Muscle of leg (tissue), 11 donors: Measurements from ENCODE around the gene PAQR3. TPM values are rescaled to one million over a fixed set of nuclear protein-coding genes. Genes with fewer than 3 reads are reported as not detected.

Experiments
- DNase-seq: peaks from one replicate; pipeline ENCODE4 v3.0.0; 2013
- H3K27ac ChIP-seq: one replicate; pipeline ENCODE4 v1.5.1; 2013; ENCODE audit warnings: mild to moderate bottlenecking, low read length, control low read depth
- H3K27me3 ChIP-seq: one replicate; pipeline ENCODE4 v1.6.1; 2013; ENCODE audit warnings: low read length; ENCODE audit not compliant: control insufficient read depth, insufficient read depth
- H3K36me3 ChIP-seq: one replicate; pipeline ENCODE4 v1.6.1; 2013; ENCODE audit warnings: low read length; ENCODE audit not compliant: control insufficient read depth, insufficient read depth
- H3K4me1 ChIP-seq: one replicate; pipeline ENCODE4 v1.6.1; 2013; ENCODE audit warnings: low read length; ENCODE audit not compliant: control insufficient read depth, insufficient read depth
- H3K4me3 ChIP-seq: one replicate; pipeline ENCODE4 v1.5.1; 2013; ENCODE audit warnings: low read length, control low read depth
- H3K9me3 ChIP-seq: replicated peaks from 2 replicates; pipeline ENCODE4 v1.6.1; 2013; ENCODE audit warnings: low read depth, low read length; ENCODE audit not compliant: control insufficient read depth
- WGBS: methylation state at CpG from one replicate; pipeline ENCODE4 v1.1.5; 2013; ENCODE audit warnings: missing lambda C conversion rate; ENCODE audit not compliant: insufficient coverage; 5-methylcytosine and 5-hydroxymethylcytosine counted together
- polyA plus RNA-seq, 8 donors: library from polyadenylated mRNA; unstranded; fragments of 120-200 nt; gene quantifications; one replicate each; pipeline versions ENCODE4 v1.2.1 to v1.2.3, GENCODE V29; 2013; ENCODE audit warnings: inconsistent platforms in 1 of 8, low replicate concordance in 1 of 8; ENCODE audit not compliant: insufficient read length in 8 of 8, insufficient read depth in 1 of 8
- total RNA-seq: library from RNA; stranded (reverse); fragments of 120-200 nt; gene quantifications from one replicate; pipeline ENCODE4 v1.2.4, GENCODE V29; 2013

PAQR3 gene
- total and polyA plus RNA-seq, 9 donors = 5.5 to 13.3 (median 8.8) TPM

- no peaks in the 10 kb centered on the region for H3K36me3 ChIP-seq
- H3K27me3 ChIP-seq = no peaks in the 10 kb centered on the region
- H3K4me1 ChIP-seq = no peaks in the 10 kb centered on the region
- DNase-seq = peak; percentile 32
- no peak overlapping the region for H3K27ac ChIP-seq
- 31% methylated on average over 6 of the region's 11 CpGs for WGBS
- H3K9me3 ChIP-seq = no peaks in the 10 kb centered on the region
- no peak overlapping the region for H3K4me3 ChIP-seq
These were observed 14.8 kb upstream of the PAQR3 start for GRCh38 chr4:78953769-78954666.

DNA sequence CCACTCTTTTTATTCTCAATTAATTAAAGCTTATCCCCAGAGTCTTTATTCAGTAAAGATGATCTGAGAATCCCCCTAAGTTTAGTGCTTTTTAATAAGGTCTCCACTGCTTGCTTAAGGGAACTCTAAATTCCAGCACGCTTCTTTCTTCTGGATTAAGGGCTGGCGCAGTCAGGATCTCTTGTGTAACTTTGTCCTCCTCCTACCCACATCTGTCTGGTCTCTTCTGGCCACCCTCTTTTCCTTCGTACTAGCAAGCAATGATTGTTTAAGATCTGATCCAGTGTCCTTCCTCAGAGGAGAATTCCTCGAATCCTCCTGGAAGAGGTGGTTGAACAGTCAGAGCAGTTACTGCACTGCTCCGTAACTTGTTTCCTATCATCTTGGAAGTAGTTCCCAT is 14.0 kb upstream of the PAQR3 start:
- no peaks in the 10 kb centered on the region for H3K4me1 ChIP-seq
- 47% methylated on average over 2 of the region's 5 CpGs for WGBS
- no peak overlapping the region for H3K4me3 ChIP-seq
- H3K27ac ChIP-seq = no peak overlapping the region
- DNase-seq = no peak
- H3K9me3 ChIP-seq = no peaks in the 10 kb centered on the region
- H3K36me3 ChIP-seq = no peaks in the 10 kb centered on the region
- H3K27me3 ChIP-seq = no peaks in the 10 kb centered on the region

GRCh38 chr4:78951862-78952472 is 12.7 kb upstream of the PAQR3 start:
- Histone ChIP-seq H3K27me3 (no peaks in the 10 kb centered on the region), H3K36me3 (no peaks in the 10 kb centered on the region), H3K4me1 (no peaks in the 10 kb centered on the region), H3K9me3 (no peaks in the 10 kb centered on the region), H3K27ac (no peak overlapping the region), H3K4me3 (no peak overlapping the region)
- DNase-seq = peak; percentile 71
- 100% methylated on average over 1 of the region's 3 CpGs for WGBS

- DNase-seq = no peak
- Histone ChIP-seq H3K27me3 (no peaks in the 10 kb centered on the region), H3K4me1 (no peaks in the 10 kb centered on the region), H3K4me3 (no peak overlapping the region), H3K9me3 (peaks cover 3% of the 10 kb centered on the region), H3K36me3 (no peaks in the 10 kb centered on the region), H3K27ac (no peak overlapping the region)
- WGBS = no CpG with 5 or more reads among the region's 1 CpG
These were observed 10.5 kb upstream of the PAQR3 start for GRCh38 chr4:78949735-78950134.

DNA sequence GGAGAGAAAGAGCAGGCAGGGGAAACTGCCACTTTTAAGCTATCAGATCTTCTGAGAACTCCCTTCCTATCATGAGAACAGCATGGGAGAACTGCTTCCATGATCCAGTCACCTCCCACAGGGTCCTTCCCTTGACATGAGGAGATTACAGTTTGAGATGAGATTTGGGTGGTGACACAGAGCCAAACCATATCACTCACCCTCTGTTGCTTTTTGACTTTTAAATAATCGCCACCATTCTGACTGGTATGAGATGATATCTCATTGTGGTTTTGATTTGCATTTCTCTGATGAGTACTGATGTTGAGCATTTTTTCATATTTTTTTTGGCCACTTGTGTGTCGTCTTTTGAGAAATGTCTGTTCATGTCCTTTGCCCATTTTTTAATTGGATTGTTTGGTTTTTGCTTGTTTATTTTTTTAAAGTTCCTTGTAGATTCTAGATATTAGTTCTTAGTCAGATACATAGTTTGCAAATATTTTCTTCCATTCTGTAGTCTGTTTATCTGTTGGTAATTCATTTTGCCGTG is 6.5 kb upstream of the PAQR3 start:
- Histone ChIP-seq H3K9me3 (peaks cover 3% of the 10 kb centered on the region), H3K36me3 (no peaks in the 10 kb centered on the region), H3K4me1 (no peaks in the 10 kb centered on the region), H3K27ac (no peak overlapping the region), H3K4me3 (no peak overlapping the region), H3K27me3 (peaks cover 2% of the 10 kb centered on the region)
- WGBS = no CpG with 5 or more reads among the region's 3 CpGs
- DNase-seq = no peak

DNA sequence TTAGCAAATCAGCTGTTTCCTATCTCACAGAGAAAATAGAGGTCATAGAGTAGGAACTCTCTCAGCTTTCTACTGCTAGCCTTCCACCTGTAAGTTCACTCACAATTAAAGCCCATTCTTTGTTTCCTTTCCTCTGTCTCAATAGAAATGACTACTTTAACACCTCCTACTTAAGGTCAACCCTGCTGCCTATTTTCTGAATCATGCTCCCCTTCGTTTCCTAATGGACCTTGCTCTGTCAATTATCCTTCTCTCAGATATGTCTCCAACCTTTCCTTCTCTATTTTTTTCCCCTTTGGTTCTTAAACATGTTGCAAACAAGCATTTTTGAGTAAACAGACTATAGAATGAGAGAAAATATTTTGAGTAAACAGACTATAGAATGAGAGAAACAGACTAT is 5.1 kb upstream of the PAQR3 start:
- no peaks in the 10 kb centered on the region for H3K36me3 ChIP-seq
- H3K4me3 ChIP-seq = no peak overlapping the region
- H3K9me3 ChIP-seq = peaks cover 3% of the 10 kb centered on the region
- DNase-seq = no peak
- H3K27me3 ChIP-seq = peaks cover 2% of the 10 kb centered on the region
- H3K27ac ChIP-seq = no peak overlapping the region
- WGBS = 40% methylated on average over 1 of the region's 1 CpG
- no peaks in the 10 kb centered on the region for H3K4me1 ChIP-seq

GRCh38 chr4:78940752-78941151 is 1.5 kb upstream of the PAQR3 start:
- no peaks in the 10 kb centered on the region for H3K9me3 ChIP-seq
- H3K36me3 ChIP-seq = no peaks in the 10 kb centered on the region
- no peak overlapping the region for H3K27ac ChIP-seq
- WGBS = 95% methylated on average over 5 of the region's 5 CpGs
- H3K4me3 ChIP-seq = no peak overlapping the region
- DNase-seq = no peak
- H3K27me3 ChIP-seq = peaks cover 2% of the 10 kb centered on the region
- peaks cover 5% of the 10 kb centered on the region for H3K4me1 ChIP-seq

- Histone ChIP-seq H3K9me3 (no peaks in the 10 kb centered on the region), H3K4me3 (peak overlapping the region; percentile 50), H3K27ac (peak overlapping the region; percentile 16), H3K27me3 (peaks cover 2% of the 10 kb centered on the region), H3K4me1 (peaks cover 5% of the 10 kb centered on the region), H3K36me3 (no peaks in the 10 kb centered on the region)
- no CpG with 5 or more reads among the region's 9 CpGs for WGBS
- peak; percentile 48 for DNase-seq
These were observed 400 bp upstream of the PAQR3 start for GRCh38 chr4:78939667-78940008.

GRCh38 chr4:78938474-78938867 is 767 bp downstream of the PAQR3 start:
- H3K27me3 ChIP-seq = peaks cover 2% of the 10 kb centered on the region
- WGBS = 0% methylated on average over 5 of the region's 7 CpGs
- H3K4me1 ChIP-seq = peaks cover 5% of the 10 kb centered on the region
- H3K9me3 ChIP-seq = no peaks in the 10 kb centered on the region
- peak overlapping the region; percentile 82 for H3K4me3 ChIP-seq
- DNase-seq = peak; percentile 29
- H3K36me3 ChIP-seq = no peaks in the 10 kb centered on the region
- H3K27ac ChIP-seq = no peak overlapping the region

- no peak overlapping the region for H3K27ac ChIP-seq
- 79% methylated on average over 2 of the region's 4 CpGs for WGBS
- peaks cover 2% of the 10 kb centered on the region for H3K36me3 ChIP-seq
- H3K4me3 ChIP-seq = no peak overlapping the region
- DNase-seq = peak; percentile 25
- H3K9me3 ChIP-seq = no peaks in the 10 kb centered on the region
- H3K27me3 ChIP-seq = peaks cover 2% of the 10 kb centered on the region
- H3K4me1 ChIP-seq = peaks cover 5% of the 10 kb centered on the region
These were observed 1.4 kb downstream of the PAQR3 start for GRCh38 chr4:78937837-78938236.
